HG03521 (cell line): ENCODE data around the gene ENHO.

Experiments used
- ATAC-seq: cut with Tn5 transposase; IDR thresholded peaks from one replicate; pipeline ENCODE4 v1.9.1; 2021; ENCODE audit warnings: mild to moderate bottlenecking, moderate library complexity; ENCODE audit not compliant: unreplicated experiment

ENHO gene

DNA sequence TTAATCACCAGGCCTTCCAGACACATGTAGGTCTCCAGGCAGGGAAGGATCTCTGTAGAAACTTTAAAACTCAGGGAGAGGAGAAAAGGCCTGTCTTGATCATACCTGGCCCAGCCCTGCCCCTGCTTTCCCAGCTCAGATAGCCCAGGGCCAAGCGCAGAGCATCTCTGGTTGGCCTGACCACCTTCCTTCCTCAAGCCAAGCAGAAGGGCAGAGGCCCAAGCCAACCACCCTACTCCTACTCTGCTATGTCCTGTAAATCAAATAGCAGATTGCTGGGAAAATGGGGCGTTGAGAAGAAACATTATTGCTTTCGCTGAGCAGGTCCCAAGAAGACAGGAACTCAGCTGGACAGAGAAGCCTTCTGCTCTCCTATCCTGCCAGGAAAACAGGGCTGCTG lies 14.3 kb downstream of the ENHO start:
- ATAC-seq, result no peak

- ATAC-seq, result no peak
Observed at GRCh38 chr9:34507966-34508365, 14.8 kb downstream of the ENHO start.

DNA sequence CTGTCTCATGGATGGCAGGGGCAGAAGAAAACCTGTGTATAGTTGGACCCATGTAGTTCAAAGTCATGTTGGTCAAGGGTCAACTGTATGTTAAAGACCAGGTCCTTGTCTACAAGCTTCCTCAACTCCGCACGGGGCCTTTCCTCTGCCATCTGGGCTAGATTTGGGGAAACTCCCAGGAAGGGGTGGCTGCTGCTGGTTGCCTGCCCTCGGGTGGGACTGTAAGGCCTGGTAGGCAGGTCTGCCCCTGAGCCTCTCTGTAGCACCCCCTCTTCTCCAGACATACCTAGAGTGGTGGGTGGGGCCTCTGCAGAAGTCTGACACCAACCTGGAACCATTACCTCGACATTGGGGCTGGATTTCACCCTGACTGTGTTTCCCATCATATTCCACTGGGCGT lies 15.2 kb downstream of the ENHO start:
- no peak for ATAC-seq

DNA sequence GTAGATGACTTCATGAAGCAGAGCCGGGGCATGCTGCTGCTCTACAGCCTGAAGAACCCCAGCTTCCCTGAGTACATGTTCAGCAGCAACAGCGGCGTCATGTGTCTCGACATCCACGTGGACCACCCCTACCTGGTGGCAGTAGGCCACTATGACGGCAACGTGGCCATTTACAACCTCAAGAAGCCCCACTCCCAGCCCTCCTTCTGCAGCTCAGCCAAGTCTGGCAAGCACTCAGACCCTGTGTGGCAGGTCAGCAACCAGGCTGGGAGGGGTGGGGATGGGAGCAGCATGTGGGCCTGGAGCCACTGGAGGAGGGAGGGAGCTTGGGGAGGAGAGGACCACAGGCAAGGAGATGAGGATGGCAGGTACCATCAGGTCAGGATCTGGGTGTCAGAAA lies 16.2 kb downstream of the ENHO start:
- ATAC-seq, result no peak

- ATAC-seq, result no peak
Observed at GRCh38 chr9:34505370-34506120, 17.2 kb downstream of the ENHO start.

GRCh38 chr9:34503406-34503805 lies 19.4 kb downstream of the ENHO start:
- ATAC-seq, result no peak

DNA sequence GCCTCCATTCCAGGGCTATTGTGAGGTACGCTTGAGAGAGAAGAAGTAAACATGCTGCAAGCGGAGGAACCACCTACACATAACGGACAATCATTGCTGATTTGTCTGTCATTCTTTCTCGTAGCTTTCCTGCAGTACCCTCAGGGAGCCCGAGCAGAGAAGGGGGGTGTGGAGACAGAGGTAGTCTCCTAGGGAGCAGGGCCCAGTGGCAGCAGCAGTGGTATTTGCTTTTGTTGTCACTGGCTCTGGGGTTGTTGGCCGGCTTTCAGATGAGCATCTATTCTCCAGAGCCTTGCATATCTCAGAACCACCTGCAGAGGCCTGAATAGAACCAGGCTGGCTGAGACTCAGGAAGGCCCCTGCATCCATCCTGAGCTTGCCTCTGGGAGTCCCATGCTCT lies 19.9 kb downstream of the ENHO start:
- no peak for ATAC-seq

DNA sequence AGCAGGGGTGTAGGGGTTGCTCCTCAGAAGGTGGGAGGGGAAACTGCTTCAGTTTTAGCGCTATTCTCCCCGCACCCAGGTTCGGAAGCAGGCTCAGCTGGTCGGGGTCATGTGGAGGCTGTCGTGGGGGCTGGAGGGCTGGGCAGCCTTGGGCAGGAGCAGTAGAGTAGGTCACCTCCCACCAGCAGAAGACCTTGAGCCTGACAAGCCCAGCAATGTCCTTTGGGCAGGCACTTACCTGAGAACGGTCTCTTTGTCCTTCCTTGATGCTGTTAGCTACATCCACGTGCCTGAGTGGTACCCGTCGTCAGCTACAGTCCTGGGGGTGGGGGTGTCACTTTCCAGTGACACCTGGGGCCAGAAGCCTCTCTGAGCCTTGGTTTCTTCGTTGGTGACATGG lies 20.3 kb downstream of the ENHO start:
- no peak for ATAC-seq

GRCh38 chr9:34501889-34502425 lies 20.8 kb downstream of the ENHO start:
- ATAC-seq, result no peak

GRCh38 chr9:34501372-34501771 lies 21.4 kb downstream of the ENHO start:
- ATAC-seq, result no peak

GRCh38 chr9:34500623-34501267 lies 22.0 kb downstream of the ENHO start:
- ATAC-seq, result no peak

DNA sequence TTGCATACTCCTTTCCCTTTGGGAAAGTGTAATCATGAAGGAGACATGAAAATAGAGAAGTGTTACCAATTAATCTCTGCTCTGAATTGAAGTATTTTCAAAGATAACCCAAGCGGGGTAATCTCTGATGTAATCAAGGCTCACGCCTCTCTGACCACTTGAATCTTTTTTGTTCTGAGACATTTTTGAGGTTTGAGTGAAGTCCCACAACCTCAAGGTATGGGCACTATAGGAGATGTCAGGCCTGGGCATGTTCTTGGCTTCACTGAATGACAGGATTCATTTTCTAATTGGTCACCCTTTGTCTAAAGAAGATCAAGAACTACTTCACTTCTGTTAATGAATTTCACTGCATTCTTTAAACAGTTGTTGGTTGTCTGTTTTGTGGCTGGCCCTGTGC lies 23.7 kb downstream of the ENHO start:
- ATAC-seq, result no peak

GRCh38 chr9:34498553-34498952 lies 24.2 kb downstream of the ENHO start:
- ATAC-seq, result no peak

- ATAC-seq, result no peak
Observed at GRCh38 chr9:34496149-34496712, 26.6 kb downstream of the ENHO start.

GRCh38 chr9:34493972-34494535 lies 28.7 kb downstream of the ENHO start:
- no peak for ATAC-seq

GRCh38 chr9:34492051-34492450 lies 30.7 kb downstream of the ENHO start:
- ATAC-seq, result no peak

- ATAC-seq, result no peak
Observed at GRCh38 chr9:34491596-34491995, 31.2 kb downstream of the ENHO start.

GRCh38 chr9:34490760-34491159 lies 32.0 kb downstream of the ENHO start:
- ATAC-seq, result no peak

- no peak for ATAC-seq
Observed at GRCh38 chr9:34490360-34490759, 32.4 kb downstream of the ENHO start.

GRCh38 chr9:34486572-34486971 lies 36.2 kb downstream of the ENHO start:
- ATAC-seq, result no peak

DNA sequence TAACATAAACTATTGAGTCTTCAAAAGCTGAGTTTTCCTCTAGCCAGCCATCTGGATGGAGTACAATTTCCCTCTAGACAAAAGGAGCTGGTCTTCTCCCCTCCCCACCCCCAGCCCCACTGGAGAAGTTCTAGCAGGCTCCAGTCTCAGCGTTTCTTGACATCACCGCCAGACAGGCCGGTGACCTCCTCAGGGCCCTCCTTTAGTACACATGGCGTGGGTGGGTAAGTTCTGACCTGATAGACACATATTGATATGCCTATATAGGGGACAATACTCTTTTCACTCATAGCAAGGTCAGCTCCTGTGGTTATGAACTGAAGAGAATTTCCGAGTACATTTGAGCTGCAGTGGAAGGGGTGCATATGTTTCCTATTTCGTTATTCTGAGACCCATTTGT lies 37.0 kb downstream of the ENHO start:
- ATAC-seq, result no peak

DNA sequence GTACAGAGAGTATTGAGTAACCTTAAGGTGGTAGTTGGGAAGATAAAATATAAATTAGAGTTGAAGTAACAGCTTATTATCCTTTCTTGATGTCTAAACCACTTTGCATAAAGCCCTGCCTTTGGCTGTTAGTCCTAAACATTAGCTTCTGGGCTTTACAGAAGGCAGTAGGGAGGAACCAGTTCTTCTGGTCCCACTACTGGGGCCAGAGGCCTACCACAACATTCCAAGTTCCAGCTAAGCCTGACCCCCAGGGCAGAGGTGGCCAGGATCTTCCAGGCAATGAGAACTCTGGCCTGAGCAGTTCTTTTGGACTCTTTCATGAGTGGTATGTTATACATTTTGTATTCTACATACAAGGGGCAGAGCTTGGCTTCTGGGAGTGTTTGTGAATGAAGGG lies 38.1 kb downstream of the ENHO start:
- no peak for ATAC-seq
